ENCODE results near the gene SLC7A6OS. TPM values are rescaled to one million over a fixed set of nuclear protein-coding genes. Genes with fewer than 3 reads are reported as not detected.

SLC7A6OS gene
- total RNA-seq, 1 experiment from 2014 or later: 11.5 TPM

- no peaks in the 10 kb centered on the region for H3K36me3 ChIP-seq
- no peak for DNase-seq
Measured at GRCh38 chr16:68349838-68350410, 39.2 kb upstream of the SLC7A6OS start.

GRCh38 chr16:68348639-68349445 is 38.1 kb upstream of the SLC7A6OS start:
- Histone ChIP-seq H3K9me3 (replicated peaks) (no peaks in the 10 kb centered on the region), H3K27ac (no peak overlapping the region), H3K4me3 (no peak overlapping the region), H3K4me1 (no peaks in the 10 kb centered on the region), H3K36me3 (no peaks in the 10 kb centered on the region), H3K27me3 (no peaks in the 10 kb centered on the region)
- no peak for DNase-seq

More at GRCh38 chr16:68349838-68350410, 39.2 kb upstream of the SLC7A6OS start:
- Histone ChIP-seq H3K27me3 (no peaks in the 10 kb centered on the region), H3K4me1 (no peaks in the 10 kb centered on the region), H3K4me3 (no peak overlapping the region), H3K27ac (no peak overlapping the region), H3K9me3 (replicated peaks) (no peaks in the 10 kb centered on the region)

GRCh38 chr16:68347605-68348004 is 36.9 kb upstream of the SLC7A6OS start:
- Histone ChIP-seq H3K27ac (no peak overlapping the region), H3K4me1 (no peaks in the 10 kb centered on the region), H3K27me3 (no peaks in the 10 kb centered on the region), H3K4me3 (no peak overlapping the region), H3K36me3 (no peaks in the 10 kb centered on the region), H3K9me3 (replicated peaks) (no peaks in the 10 kb centered on the region)
- no peak for DNase-seq

- H3K36me3 ChIP-seq: no peaks in the 10 kb centered on the region
- H3K27me3 ChIP-seq: no peaks in the 10 kb centered on the region
- H3K27ac ChIP-seq: no peak overlapping the region
- H3K4me3 ChIP-seq: no peak overlapping the region
- H3K4me1 ChIP-seq: no peaks in the 10 kb centered on the region
- no peak for DNase-seq
- no peaks in the 10 kb centered on the region for H3K9me3 ChIP-seq (replicated peaks)
Measured at GRCh38 chr16:68346892-68347480, 36.2 kb upstream of the SLC7A6OS start.

GRCh38 chr16:68345958-68346635 is 35.4 kb upstream of the SLC7A6OS start:
- no peak overlapping the region for H3K4me3 ChIP-seq
- no peaks in the 10 kb centered on the region for H3K9me3 ChIP-seq (replicated peaks)
- H3K27me3 ChIP-seq: no peaks in the 10 kb centered on the region
- no peaks in the 10 kb centered on the region for H3K36me3 ChIP-seq
- no peak overlapping the region for H3K27ac ChIP-seq
- H3K4me1 ChIP-seq: no peaks in the 10 kb centered on the region
- DNase-seq: no peak

- no peaks in the 10 kb centered on the region for H3K9me3 ChIP-seq (replicated peaks)
- no peak for DNase-seq
- no peak overlapping the region for H3K27ac ChIP-seq
- no peaks in the 10 kb centered on the region for H3K4me1 ChIP-seq
- no peaks in the 10 kb centered on the region for H3K27me3 ChIP-seq
- H3K4me3 ChIP-seq: no peak overlapping the region
- no peaks in the 10 kb centered on the region for H3K36me3 ChIP-seq
Measured at GRCh38 chr16:68345351-68345810, 34.6 kb upstream of the SLC7A6OS start.

GRCh38 chr16:68344252-68344651 is 33.5 kb upstream of the SLC7A6OS start:
- no peaks in the 10 kb centered on the region for H3K4me1 ChIP-seq
- H3K36me3 ChIP-seq: no peaks in the 10 kb centered on the region
- H3K9me3 ChIP-seq (replicated peaks): no peaks in the 10 kb centered on the region
- DNase-seq: no peak
- H3K27me3 ChIP-seq: no peaks in the 10 kb centered on the region
- H3K27ac ChIP-seq: no peak overlapping the region
- no peak overlapping the region for H3K4me3 ChIP-seq

- Histone ChIP-seq H3K4me1 (no peaks in the 10 kb centered on the region), H3K27ac (no peak overlapping the region), H3K36me3 (no peaks in the 10 kb centered on the region), H3K27me3 (no peaks in the 10 kb centered on the region), H3K9me3 (replicated peaks) (no peaks in the 10 kb centered on the region), H3K4me3 (no peak overlapping the region)
- DNase-seq: no peak
Measured at GRCh38 chr16:68343137-68343536, 32.4 kb upstream of the SLC7A6OS start.

GRCh38 chr16:68342620-68343019 is 31.9 kb upstream of the SLC7A6OS start:
- H3K36me3 ChIP-seq: no peaks in the 10 kb centered on the region
- DNase-seq: no peak
- H3K27me3 ChIP-seq: no peaks in the 10 kb centered on the region
- H3K4me3 ChIP-seq: no peak overlapping the region
- H3K9me3 ChIP-seq (replicated peaks): no peaks in the 10 kb centered on the region
- no peaks in the 10 kb centered on the region for H3K4me1 ChIP-seq
- no peak overlapping the region for H3K27ac ChIP-seq

GRCh38 chr16:68339214-68339613 is 28.5 kb upstream of the SLC7A6OS start:
- Histone ChIP-seq H3K4me1 (no peaks in the 10 kb centered on the region), H3K36me3 (no peaks in the 10 kb centered on the region), H3K4me3 (no peak overlapping the region), H3K27me3 (no peaks in the 10 kb centered on the region), H3K9me3 (replicated peaks) (no peaks in the 10 kb centered on the region), H3K27ac (no peak overlapping the region)
- no peak for DNase-seq

- H3K27ac ChIP-seq: no peak overlapping the region
- H3K4me3 ChIP-seq: no peak overlapping the region
- no peaks in the 10 kb centered on the region for H3K36me3 ChIP-seq
- H3K27me3 ChIP-seq: no peaks in the 10 kb centered on the region
- no peak for DNase-seq
- H3K9me3 ChIP-seq (replicated peaks): no peaks in the 10 kb centered on the region
- no peaks in the 10 kb centered on the region for H3K4me1 ChIP-seq
Measured at GRCh38 chr16:68338326-68339119, 27.8 kb upstream of the SLC7A6OS start.

- H3K36me3 ChIP-seq: no peaks in the 10 kb centered on the region
- H3K9me3 ChIP-seq (replicated peaks): no peaks in the 10 kb centered on the region
- no peaks in the 10 kb centered on the region for H3K27me3 ChIP-seq
- no peak overlapping the region for H3K27ac ChIP-seq
- no peaks in the 10 kb centered on the region for H3K4me1 ChIP-seq
- DNase-seq: no peak
- no peak overlapping the region for H3K4me3 ChIP-seq
Measured at GRCh38 chr16:68335175-68335574, 24.4 kb upstream of the SLC7A6OS start.

- DNase-seq: no peak
- Histone ChIP-seq H3K36me3 (0 out of 2 replicates have a peak, but pooled peaks cover 3% of the 10 kb centered on the region), H3K27me3 (no peaks in the 10 kb centered on the region), H3K9me3 (replicated peaks) (no peaks in the 10 kb centered on the region), H3K4me1 (no peaks in the 10 kb centered on the region; the same call in 1 of the 2 replicates), H3K4me3 (no peak overlapping the region), H3K27ac (no peak overlapping the region)
Measured at GRCh38 chr16:68332411-68333121, 21.8 kb upstream of the SLC7A6OS start.
